Gastroesophageal sphincter (tissue), 3 donors: ENCODE results near the gene MRPS22.

ENCODE experiments used
- CTCF ChIP-seq, 4 experiments: fragments of 200-600 bp in 2 of 4; fragments of 450-650 bp in 2 of 4; sonication (generic) in 1 of 4; IDR thresholded peaks; one replicate each; pipeline ENCODE4 v1.5.1; 2017 to 2019; ENCODE audit warnings: antibody characterized with exemption in 4 of 4, mild to moderate bottlenecking in 2 of 4, moderate library complexity in 2 of 4
- POLR2A ChIP-seq, 2 donors: fragments of 450-650 bp; IDR thresholded peaks; one replicate each; pipeline ENCODE4 v1.6.1; 2017; ENCODE audit warnings: antibody characterized with exemption in 2 of 2, mild to moderate bottlenecking in 2 of 2, moderate library complexity in 1 of 2
- POLR2AphosphoS5 ChIP-seq: sonication (generic); formaldehyde crosslinking; IDR thresholded peaks from one replicate; pipeline ENCODE4 v1.6.1; 2017; ENCODE audit warnings: antibody characterized with exemption

DNA sequence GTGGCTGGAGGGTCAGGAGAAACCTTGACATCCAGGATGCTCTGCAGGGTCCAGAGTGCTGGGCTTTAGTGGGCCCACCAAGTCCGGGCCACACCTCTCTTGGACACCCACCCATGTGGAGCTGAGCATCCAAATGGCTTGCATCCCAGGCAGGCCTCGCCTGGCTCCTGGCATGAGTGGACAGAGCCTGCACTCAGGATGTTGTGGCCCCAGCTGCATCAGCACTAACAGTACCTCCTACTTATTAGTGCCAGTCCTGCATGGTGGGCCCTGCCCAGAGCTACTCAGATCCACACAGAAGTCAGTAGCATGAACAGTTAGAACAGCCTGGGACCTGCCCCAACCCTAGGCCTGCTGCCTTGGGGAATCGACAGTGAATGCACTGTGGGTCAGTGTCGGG is 42.2 kb upstream of the MRPS22 start:
- TF ChIP-seq POLR2AphosphoS5 (no peak), CTCF (IDR thresholded peaks at IDR 0.05) (no peak), POLR2A (IDR thresholded peaks at IDR 0.05) (no peak)
